ENCODE data around the gene UHMK1.

- TF ChIP-seq CTCF (IDR thresholded peaks at IDR 0.05) (no peak), POLR2A (IDR thresholded peaks at IDR 0.05) (no peak)
Measured at GRCh38 chr1:162550925-162551324, 53.3 kb downstream of the UHMK1 start.

Data from transverse colon (tissue), 3 donors.